IPS-18c (cell line): Measurements from ENCODE around the gene FLNC.

ENCODE experiments used
- H3K4me3 ChIP-seq: 2 replicates; pipeline ENCODE4 v1.7.0; 2013; ENCODE audit warnings: low read depth, mild to moderate bottlenecking, low read length, moderate library complexity; ENCODE audit not compliant: insufficient read depth
- H3K9me3 ChIP-seq: one replicate; pipeline ENCODE4 v1.6.1; 2013; ENCODE audit warnings: mild to moderate bottlenecking, low read length, moderate library complexity; ENCODE audit not compliant: control insufficient read depth, insufficient read depth

FLNC gene

DNA sequence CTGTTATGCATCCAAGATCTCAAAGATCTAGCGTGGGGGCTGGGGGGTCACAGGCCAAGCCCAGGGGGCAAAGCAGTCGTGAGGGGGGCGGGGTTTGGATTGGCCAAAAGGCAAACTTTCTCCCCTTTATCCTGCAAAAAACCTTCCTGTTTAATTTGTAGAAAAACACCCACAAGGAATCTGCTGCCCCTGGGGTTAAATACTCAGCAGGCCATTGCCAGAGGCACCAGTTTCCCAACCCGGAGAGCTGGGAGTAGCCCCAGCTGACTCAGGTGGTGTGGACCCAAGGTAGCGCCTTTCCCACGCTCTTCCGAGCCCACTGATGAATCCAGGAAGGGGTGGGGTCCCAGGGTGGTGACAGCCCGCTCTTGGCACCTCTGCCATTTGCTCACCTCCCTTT, 58.9 kb downstream of the FLNC start:
- Histone ChIP-seq H3K4me3 (peak overlapping the region; percentile 9; the same call in 1 of the 2 replicates), H3K9me3 (no peaks in the 10 kb centered on the region)

DNA sequence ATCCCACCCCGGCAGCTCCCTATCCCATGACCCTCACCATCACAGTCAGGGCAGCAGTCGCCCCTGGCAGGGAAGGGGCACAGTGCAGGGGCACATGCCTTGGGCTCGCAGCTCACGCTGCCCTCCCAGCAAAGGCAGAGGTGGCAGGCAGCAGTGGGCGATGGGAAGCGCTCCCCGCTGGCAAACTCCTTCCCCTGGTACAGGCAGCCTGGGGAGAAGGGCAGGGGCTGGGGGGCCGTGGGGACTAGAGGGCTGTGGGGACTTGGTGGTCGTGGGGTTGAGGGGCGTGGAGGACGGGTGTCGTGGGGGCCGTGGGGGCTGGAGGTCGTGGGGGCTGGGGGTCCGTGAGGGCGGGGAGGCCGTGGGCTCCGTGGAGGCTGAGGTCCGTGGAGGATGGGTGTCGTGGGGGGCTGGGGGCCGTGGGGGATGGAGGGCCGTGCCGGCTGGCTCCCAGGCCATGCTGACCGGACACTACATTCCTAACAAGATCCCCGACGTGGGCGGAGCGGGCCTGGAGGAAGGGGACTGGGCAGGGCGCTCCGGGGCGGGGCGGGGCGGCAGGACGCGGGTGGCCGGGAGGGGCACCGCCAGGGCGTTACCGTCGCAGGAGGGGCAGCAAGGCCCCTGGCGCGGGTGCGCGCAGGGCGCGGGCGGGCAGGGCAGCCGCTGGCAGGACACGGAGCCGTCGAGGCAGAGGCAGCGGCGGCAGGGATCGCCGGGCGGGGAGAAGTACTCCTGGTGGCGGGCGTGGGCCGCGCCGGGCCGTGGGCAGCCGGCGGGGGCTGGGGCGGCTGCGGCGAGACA, 60.3 kb downstream of the FLNC start:
- peak overlapping the region; percentile 34; the same call in 1 of the 2 replicates for H3K4me3 ChIP-seq
- H3K9me3 ChIP-seq = no peaks in the 10 kb centered on the region

DNA sequence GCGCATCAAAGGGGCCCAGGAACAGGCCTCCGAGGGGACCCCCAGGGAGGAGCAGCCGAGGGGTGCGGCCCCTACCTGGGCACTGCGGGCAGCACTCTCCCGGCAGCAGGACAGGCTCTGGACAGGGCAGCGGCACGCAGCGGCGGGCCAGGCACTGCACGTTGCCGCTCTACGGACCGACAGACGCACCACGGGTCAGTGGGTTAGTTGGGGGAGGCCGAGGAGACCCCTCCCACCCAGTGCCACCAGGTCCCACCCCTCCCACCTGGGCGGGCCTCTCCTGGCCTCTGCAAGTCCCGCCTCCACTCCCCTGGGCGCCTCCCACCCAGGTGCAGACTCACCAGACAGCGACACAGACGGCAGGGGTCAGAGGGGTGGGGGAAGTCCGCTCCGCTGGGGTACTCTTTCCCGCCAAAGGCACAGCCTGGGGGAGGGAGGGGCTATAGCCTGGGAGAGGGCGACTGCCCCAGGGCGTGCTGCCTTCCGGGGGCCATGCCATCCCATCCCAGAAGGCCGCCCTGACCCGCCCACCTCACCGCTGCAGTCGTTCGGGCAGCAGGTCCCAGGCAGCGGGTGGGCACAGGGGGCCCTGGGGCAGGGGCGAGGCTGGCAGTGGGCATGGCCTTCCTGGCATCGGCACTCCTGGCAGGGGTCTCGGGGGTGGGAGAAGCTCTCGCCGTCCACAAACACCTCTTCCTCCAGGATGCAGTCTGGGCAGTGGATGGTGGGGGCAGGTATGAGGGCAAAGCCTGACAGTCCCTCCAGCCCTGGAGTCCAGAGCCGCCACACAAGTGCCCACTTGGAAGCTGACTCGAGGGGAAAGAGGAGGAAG, 61.1 kb downstream of the FLNC start:
- Histone ChIP-seq H3K4me3 (peak overlapping the region; percentile 34; the same call in 1 of the 2 replicates), H3K9me3 (no peaks in the 10 kb centered on the region)

DNA sequence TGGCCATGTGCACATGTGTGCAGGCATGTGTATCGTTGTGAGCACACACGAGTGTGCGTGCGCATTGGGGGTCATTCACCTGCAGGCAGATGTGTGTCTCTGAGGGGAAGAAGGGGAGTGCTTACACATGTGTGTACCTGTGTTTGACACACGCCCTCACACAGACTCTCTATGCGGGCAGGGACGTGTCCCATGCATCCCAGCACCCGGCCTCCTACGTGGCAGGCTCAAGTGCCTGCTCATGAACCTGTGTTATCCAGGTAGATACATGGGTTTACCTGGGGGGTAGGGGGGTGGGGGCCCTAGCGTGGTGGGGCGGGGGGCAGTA, 61.7 kb downstream of the FLNC start:
- Histone ChIP-seq H3K9me3 (no peaks in the 10 kb centered on the region), H3K4me3 (no peak overlapping the region)

DNA sequence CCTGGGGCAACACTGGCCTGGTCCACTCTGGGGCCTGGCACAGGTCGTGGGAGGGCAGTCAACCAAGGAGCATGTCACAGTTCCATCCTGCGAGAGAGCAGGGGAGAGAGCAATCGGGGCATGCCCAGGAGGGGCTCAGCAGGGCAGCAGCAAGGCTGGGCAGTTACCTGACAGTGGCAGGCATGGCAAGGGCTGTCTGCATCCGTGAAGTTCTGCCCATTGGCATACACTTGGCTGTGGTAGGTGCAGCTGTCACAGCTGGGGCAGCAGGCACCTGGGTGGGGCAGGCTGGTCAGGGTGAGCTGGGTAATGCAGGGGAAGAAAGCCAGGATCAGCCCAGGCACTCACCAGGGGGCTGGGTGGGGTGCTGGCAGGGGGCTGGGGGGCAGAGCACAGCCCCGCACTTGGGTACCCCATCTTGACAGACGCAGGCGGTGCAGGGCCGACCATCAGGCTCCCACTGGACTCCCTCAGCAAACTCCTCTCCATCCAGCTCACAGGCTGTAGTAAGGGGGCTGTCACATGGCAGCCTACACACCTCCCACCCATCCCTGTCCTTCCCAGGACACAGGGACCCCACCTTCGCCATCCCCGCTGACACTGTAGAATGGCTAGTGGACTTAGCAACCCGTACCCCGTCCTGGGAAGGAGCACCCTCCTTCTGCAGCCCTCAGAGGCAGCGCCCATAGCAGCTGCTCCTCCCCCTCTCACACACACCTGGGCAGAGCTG, 62.5 kb downstream of the FLNC start:
- H3K9me3 ChIP-seq = no peaks in the 10 kb centered on the region

DNA sequence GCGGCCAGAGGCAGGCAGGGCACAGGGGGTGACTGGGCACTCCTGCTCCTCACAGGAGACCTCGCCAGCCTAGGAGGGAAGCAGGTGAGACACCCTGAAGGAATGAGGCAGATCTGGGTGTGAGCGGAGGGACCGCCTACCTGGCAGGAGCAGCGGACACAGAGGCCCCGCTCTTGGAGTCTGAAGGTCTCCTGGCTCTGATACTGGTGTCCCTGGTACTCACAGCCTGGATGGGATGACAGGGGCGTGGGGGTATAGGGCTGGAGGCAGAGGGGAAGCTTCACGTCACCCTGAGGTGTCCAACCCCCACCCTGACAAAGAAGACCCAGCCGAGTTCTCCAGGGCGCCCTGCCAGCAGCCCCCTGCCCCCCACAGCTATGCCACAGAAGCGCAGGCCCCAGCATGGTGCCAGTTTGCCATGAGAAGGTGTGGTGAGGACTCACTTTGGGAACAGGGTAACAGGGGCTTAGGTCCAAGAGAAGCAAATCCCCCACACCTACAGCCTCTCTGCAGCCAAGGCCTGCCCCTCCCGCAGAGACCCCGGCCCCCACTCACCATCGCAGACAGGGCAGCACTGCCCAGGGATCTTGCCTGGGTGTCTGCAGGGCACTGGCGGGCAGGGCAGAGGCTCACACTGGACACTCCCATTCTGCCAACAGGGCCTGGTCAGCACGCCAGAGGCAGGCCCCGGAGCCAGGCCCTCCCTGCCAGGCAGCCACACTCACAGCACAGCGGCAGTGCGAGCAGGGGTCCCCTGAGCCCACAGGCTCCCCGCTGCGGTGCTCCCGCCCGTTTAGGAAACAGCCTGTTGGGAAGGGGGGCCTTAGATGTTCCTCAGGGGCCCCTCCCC, 63.3 kb downstream of the FLNC start:
- Histone ChIP-seq H3K9me3 (no peaks in the 10 kb centered on the region), H3K4me3 (no peak overlapping the region)

More for the DNA sequence above, 62.5 kb downstream of the FLNC start:
- H3K4me3 ChIP-seq = no peak overlapping the region

- H3K9me3 ChIP-seq = no peaks in the 10 kb centered on the region
- no peak overlapping the region for H3K4me3 ChIP-seq
Measured at GRCh38 chr7:128894101-128894440, 63.9 kb downstream of the FLNC start.

DNA sequence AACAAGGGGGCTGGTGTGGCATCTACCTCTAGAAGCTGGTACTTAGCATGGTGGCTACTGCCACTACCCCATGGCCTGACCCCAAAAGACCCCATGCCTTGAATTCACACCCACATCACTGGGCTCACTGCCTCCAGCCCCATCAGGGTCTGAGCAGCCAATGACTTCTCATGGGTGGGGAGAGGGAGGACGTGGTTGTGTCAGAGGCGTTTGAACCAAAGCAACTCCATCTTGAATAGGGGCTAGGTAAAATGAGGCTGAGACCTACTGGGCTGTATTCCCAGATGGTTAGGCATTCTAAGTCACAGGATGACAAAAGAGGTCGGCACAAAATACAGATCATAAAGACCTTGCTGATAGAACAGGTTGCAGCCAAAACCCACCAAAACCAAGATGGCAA, 65.1 kb downstream of the FLNC start:
- Histone ChIP-seq H3K9me3 (no peaks in the 10 kb centered on the region), H3K4me3 (no peak overlapping the region)

- no peak overlapping the region for H3K4me3 ChIP-seq
- H3K9me3 ChIP-seq = no peaks in the 10 kb centered on the region
Measured at GRCh38 chr7:128899392-128899791, 69.2 kb downstream of the FLNC start.

GRCh38 chr7:128900237-128900636, 70.0 kb downstream of the FLNC start:
- H3K9me3 ChIP-seq = no peaks in the 10 kb centered on the region
- H3K4me3 ChIP-seq = no peak overlapping the region

- Histone ChIP-seq H3K4me3 (no peak overlapping the region), H3K9me3 (no peaks in the 10 kb centered on the region)
Measured at GRCh38 chr7:128902761-128903585, 72.8 kb downstream of the FLNC start.

GRCh38 chr7:128903621-128904361, 73.6 kb downstream of the FLNC start:
- Histone ChIP-seq H3K9me3 (no peaks in the 10 kb centered on the region), H3K4me3 (no peak overlapping the region)

DNA sequence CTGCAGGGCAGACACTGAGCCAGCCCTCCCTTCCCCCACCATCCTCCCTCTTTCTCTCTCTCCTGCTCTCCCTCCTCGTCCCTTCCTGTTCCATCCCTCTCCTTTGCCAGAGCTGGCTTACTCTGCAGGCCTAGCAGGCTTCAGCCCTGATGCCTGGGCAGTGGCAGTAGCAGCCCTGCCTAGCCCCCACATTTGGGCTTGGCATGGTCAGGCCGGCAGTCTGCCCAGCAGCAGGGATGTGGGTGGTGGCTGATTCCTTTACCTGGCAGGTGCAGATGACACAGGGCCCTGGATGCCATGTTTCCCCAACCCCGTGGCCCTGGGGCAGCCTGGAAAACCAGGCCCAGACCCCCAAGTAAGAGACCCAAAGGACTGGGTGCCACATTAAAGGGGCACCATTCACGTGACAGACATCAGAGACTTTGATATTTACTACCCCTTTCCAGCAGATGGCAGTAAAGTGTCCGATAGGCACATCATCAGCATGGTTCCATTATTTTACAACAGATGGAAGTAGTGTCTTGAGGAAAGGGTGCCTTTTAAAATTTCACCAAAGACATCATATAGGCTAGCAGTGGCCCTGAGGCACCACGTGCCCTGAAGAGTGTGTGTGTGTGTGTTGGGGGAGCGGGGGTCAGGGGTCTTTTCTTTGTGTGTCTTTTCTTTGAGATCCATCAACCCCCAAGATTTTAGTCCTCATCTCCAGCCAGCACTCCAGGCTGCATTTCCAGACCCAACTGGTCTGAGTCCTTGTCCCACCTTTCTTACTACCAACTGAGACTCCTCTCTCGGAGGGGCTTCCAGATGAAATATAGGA, 74.4 kb downstream of the FLNC start:
- Histone ChIP-seq H3K4me3 (no peak overlapping the region), H3K9me3 (no peaks in the 10 kb centered on the region)

DNA sequence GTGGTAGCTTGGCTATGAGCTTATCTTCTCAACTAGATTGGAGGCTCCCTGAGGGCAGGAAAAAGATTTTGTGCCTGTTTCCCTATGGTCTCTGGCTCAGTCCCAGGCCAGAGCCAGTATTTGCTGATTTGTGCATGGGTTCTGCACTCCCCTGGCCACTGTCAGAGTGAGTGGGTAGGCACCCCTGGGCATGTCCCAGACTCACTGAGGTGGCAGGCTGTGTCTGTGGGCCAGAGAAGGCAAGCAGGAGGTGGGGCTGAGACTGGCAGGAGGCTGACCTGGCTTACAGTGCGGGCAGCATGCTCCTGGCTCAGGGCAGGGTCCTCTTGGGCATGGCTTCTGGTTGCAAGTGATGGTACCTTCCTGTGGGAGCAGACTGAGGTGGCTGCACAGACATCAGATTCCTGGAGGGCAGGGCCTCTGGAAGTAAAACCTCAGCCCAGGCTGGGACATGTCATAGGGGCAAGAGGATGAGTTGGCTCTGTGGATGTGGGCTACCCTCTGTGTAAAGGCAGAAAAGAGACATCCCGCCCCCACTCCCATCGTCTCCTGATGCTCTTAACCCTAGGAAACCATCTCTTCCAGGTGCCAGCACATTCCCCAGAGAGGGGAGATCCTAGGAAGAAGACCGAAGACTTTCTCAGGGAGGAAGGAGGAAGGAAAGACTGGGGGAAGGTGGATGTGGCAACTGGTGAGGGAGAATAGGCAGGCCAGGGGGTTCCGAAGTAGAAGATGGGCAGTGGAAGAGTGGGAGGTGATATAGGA, 76.0 kb downstream of the FLNC start:
- H3K4me3 ChIP-seq = no peak overlapping the region
- no peaks in the 10 kb centered on the region for H3K9me3 ChIP-seq
